ENCODE data around the gene PEX5L. TPM values are rescaled to one million over a fixed set of nuclear protein-coding genes. Genes with fewer than 3 reads are reported as not detected.

Gene PEX5L
- total RNA-seq, 1 experiment from 2014 or later, result 3.2 TPM

- Mint-ChIP-seq H3K27ac (no peak overlapping the region), H3K27me3 (ENCODE audit: low read depth) (no peaks in the 10 kb centered on the region), H3K4me1 (peaks cover 4% of the 10 kb centered on the region), H3K4me3 (no peak overlapping the region), H3K36me3 (no peaks in the 10 kb centered on the region; the same call in 1 of the 2 replicates), H3K9me3 (no peaks in the 10 kb centered on the region)
- POLR2A ChIA-PET, result no interaction called here
- ATAC-seq (no peak), DNase-seq (ENCODE audit: low spot score) (no peak)
- CTCF ChIA-PET, result interaction anchor here (0.6 to 1.3 kb wide), 2 partner anchors 42 to 414 kb away, joined by 4 to 5 read pairs; no protein-coding TSS in a partner anchor
- TF ChIP-seq ZBTB21 (CRISPR knock-in tag; IDR thresholded peaks at IDR 0.05; ENCODE audit: borderline replicate concordance) (no peak), ELF4 (CRISPR knock-in tag; IDR thresholded peaks at IDR 0.05; ENCODE audit: low read depth) (no peak), SMAD3 (CRISPR knock-in tag; IDR thresholded peaks at IDR 0.05; ENCODE audit: borderline replicate concordance) (no peak), RORB (CRISPR knock-in tag; IDR thresholded peaks at IDR 0.05) (no peak), CREB1 (CRISPR knock-in tag; IDR thresholded peaks at IDR 0.05) (no peak), FOXJ3 (CRISPR knock-in tag; IDR thresholded peaks at IDR 0.05; ENCODE audit: borderline replicate concordance) (no peak), NR3C1 (CRISPR knock-in tag; conservative IDR thresholded peaks at IDR 0.05; ENCODE audit: low read depth) (no peak), STAT6 (CRISPR knock-in tag; conservative IDR thresholded peaks at IDR 0.05; ENCODE audit: low read depth) (no peak), ZNF532 (CRISPR knock-in tag; IDR thresholded peaks at IDR 0.05; ENCODE audit: borderline replicate concordance) (no peak), ZNF121 (CRISPR knock-in tag; IDR thresholded peaks at IDR 0.05) (no peak), ERG (CRISPR knock-in tag; IDR thresholded peaks at IDR 0.05) (no peak), PRDM15 (CRISPR knock-in tag; IDR thresholded peaks at IDR 0.05) (no peak), TEAD4 (CRISPR knock-in tag; IDR thresholded peaks at IDR 0.05) (no peak), ZNF263 (CRISPR knock-in tag; IDR thresholded peaks at IDR 0.05; ENCODE audit: low read depth) (no peak)
- TF ChIP-seq, protein P1, sequence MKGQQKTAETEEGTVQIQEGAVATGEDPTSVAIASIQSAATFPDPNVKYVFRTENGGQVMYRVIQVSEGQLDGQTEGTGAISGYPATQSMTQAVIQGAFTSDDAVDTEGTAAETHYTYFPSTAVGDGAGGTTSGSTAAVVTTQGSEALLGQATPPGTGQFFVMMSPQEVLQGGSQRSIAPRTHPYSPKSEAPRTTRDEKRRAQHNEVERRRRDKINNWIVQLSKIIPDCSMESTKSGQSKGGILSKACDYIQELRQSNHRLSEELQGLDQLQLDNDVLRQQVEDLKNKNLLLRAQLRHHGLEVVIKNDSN (CRISPR knock-in tag; IDR thresholded peaks at IDR 0.05), result no peak
- TF ChIP-seq, protein P2, sequence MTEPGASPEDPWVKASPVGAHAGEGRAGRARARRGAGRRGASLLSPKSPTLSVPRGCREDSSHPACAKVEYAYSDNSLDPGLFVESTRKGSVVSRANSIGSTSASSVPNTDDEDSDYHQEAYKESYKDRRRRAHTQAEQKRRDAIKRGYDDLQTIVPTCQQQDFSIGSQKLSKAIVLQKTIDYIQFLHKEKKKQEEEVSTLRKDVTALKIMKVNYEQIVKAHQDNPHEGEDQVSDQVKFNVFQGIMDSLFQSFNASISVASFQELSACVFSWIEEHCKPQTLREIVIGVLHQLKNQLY (CRISPR knock-in tag; IDR thresholded peaks at IDR 0.05), result no peak
- TF ChIP-seq, protein P3, sequence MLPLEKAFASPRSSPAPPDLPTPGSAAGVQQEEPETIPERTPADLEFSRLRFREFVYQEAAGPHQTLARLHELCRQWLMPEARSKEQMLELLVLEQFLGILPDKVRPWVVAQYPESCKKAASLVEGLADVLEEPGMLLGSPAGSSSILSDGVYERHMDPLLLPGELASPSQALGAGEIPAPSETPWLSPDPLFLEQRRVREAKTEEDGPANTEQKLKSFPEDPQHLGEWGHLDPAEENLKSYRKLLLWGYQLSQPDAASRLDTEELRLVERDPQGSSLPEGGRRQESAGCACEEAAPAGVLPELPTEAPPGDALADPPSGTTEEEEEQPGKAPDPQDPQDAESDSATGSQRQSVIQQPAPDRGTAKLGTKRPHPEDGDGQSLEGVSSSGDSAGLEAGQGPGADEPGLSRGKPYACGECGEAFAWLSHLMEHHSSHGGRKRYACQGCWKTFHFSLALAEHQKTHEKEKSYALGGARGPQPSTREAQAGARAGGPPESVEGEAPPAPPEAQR (CRISPR knock-in tag; IDR thresholded peaks at IDR 0.05), result no peak
- TF ChIP-seq, protein P4, sequence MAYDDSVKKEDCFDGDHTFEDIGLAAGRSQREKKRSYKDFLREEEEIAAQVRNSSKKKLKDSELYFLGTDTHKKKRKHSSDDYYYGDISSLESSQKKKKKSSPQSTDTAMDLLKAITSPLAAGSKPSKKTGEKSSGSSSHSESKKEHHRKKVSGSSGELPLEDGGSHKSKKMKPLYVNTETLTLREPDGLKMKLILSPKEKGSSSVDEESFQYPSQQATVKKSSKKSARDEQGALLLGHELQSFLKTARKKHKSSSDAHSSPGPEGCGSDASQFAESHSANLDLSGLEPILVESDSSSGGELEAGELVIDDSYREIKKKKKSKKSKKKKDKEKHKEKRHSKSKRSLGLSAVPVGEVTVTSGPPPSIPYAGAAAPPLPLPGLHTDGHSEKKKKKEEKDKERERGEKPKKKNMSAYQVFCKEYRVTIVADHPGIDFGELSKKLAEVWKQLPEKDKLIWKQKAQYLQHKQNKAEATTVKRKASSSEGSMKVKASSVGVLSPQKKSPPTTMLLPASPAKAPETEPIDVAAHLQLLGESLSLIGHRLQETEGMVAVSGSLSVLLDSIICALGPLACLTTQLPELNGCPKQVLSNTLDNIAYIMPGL (CRISPR knock-in tag; IDR thresholded peaks at IDR 0.05), result no peak
Measured at GRCh38 chr3:179809639-179810038, 227.1 kb downstream of the PEX5L start.

All from WTC11 (cell line).